Glomerular visceral epithelial cell (primary cell): ENCODE measurements around the gene LINC01488.

Source experiments
- DNase-seq: peaks from one replicate; pipeline ENCODE4 v3.0.0-alpha.2; 2016; ENCODE audit errors: extremely low spot score

The LINC01488 gene

DNA sequence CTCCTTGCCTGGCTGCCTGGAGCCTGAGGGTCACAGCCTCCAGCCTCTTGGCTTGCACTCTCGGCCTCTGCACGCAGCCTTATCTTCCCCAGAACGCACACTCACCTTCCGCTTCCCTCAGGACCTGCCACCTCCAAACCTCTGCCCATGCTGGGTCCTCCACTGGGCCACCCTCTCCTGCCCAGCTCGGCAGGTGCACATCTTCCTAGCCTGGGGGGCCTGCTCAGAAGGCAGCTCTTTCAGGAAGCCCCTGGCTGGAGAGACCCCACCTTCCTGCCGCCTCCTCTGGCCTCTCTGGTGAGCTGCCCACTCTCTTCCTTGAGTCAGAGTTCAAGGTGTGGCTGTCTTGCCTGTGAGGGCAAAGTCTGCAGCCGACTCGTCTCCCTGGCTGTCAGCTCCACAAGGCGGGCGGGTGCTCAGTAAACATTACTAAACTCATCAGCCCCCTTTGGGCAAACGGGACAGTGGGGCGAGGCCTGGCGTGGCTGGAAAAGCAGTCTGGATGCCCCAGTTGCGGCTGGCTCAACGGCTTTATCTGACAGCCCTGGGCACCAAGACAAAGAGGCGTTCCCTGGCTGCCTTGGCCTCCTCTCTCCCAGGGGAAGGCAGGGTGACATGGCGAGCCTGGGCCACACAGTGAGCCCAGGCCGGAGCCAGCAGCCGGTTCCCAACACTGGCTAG is 1.7 kb upstream of the LINC01488 start:
- DNase-seq, result no peak

GRCh38 chr11:69480547-69481392 is 693 bp upstream of the LINC01488 start:
- no peak for DNase-seq

DNA sequence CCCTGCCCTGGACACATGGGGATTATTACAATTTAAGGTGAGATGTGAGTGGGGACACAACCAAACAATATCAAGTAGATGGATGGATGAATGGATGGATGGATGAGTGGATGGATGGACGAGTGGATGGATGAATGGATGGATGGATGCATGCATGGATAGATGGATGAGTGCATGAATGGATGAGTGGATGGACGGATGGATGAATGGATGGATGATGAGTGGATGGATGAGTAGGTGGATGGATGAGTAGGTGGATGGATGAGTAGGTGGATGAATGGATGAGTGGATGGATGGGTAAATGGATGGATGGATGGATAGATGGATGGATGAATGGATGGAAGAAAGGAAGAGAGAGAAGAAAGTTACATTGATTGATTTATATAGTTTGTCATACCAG is 859 bp downstream of the LINC01488 start:
- no peak for DNase-seq

DNA sequence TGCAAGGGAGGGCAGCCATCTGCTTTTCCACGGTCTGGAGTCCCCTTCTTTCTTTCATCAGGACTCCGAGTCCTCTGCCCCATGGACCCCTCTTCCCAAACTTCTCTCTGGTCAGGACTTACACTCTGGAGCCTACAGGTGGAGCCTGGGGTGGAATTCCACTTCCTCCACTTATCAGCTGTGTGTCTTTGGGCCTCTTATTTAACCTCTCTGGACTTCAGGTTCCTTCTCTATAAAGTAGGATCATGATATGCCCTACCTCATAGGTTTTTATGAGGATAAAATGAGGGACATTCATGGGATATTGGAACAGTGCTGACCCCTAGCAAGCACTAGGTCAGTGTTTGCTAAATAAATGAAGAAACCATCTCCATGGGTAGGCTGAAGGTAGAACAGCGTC is 1.7 kb downstream of the LINC01488 start:
- no peak for DNase-seq

GRCh38 chr11:69483691-69484426 is 2.4 kb downstream of the LINC01488 start:
- DNase-seq, result no peak

DNA sequence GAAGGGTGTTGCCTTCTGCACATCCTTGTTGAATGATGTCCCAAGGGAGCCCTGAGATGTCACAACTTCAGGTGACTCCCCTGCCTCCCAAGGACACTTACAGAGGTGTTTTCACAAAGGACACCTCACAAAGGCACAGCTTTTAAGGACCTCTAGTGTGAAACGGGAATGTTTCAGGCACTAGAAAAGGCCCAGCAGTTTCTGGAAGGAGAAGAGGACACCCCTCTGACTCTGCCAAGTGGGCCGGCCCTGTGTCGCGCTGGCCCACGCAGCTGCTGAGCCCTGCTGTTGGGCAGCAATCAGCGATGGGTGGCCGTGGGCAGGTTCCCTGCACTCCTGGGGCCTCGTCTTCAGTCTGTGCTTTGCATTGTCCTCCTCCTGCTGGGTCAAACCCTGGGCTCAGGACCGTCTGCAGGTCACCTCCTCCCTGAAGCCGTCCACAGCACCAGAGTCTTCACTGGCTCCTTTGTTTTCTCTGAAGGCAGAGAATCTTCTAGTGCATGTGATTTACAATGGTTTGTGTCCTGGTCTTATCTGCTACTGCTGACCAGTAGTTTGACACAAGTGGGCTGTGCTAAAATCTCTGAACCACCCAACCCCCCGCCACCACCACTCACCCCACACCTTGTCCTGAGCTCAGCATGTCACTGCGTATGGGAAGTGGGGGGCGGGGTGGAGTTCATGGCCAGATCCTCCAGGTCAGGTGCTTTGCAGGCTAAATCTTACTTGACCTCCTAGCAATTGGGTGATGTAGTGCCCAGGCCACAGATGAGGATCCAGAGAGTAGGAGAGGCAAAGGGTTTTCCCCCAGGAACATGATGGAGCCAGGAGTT is 3.2 kb downstream of the LINC01488 start:
- DNase-seq, result no peak

DNA sequence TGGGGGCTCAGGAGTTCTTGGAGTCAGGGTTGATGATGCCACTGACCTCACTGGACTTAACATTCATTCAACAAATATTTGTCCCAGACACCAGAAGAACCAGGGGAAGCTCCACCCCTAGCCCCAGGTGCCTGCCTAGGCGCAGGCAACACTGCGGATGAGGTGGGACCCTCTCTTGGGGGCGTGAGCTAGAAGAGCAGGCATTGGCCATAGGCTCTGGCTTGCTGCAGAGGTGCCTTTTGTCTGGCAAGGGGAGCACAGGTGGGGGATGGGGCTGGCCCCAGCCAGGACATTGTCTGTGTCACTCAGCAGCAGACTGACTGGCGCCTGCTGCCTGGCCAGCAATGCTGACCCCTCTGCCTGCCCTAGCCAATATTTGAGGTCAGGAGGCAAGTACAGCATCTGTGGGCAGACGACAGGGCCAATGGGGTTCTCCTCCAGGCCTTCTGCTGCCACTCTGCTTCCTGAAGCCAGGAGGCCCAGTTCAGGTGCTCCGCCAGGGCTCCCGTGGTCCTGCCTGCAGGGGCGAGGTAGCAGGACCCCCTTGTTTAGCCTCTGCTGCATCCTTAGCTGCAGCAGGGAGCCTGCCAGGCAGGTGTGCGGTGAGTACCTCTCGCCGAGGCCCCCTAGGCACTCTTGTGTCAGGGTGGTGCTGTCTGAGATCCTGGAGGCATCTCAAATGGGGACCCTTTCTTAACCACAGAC is 4.0 kb downstream of the LINC01488 start:
- no peak for DNase-seq

GRCh38 chr11:69486056-69486772 is 4.8 kb downstream of the LINC01488 start:
- DNase-seq, result no peak

GRCh38 chr11:69486773-69487291 is 5.4 kb downstream of the LINC01488 start:
- no peak for DNase-seq

GRCh38 chr11:69487391-69487790 is 5.9 kb downstream of the LINC01488 start:
- no peak for DNase-seq

DNA sequence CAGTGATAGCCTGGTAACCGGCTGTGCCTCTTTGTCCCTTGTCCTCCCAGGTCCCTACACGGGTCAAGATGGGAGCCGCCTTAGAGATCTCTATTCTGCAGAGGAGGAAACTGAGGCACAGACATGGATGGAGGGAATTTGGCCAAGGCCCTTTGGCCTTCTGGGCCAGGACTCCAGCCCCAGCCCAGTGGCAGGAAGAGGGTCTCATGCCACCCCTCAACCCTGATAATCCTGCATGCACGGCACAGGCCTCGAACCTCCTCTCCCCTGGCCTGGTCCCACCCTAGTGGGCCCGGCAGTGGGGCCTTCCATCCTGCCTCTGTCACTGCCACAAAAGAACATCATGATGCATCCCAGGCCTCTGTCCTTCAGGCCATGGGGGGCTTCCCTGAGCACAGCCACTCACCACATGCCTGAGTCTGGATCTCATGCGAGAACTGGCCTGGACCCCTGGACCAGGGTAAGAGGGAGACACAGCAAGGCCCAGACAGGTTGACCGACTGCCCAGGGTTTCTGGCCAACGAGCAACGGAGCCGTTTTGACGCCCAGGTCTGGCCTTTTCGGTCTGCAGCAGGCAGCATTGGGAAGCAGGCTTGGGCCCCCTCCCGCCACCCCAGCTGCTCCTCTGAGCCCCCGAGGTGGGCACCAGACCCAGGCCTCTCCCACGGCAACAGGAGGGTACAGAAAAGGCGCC is 6.5 kb downstream of the LINC01488 start:
- no peak for DNase-seq

GRCh38 chr11:69488543-69488940 is 7.1 kb downstream of the LINC01488 start:
- no peak for DNase-seq

GRCh38 chr11:69489031-69489745 is 7.7 kb downstream of the LINC01488 start:
- DNase-seq, result no peak

GRCh38 chr11:69489746-69490365 is 8.4 kb downstream of the LINC01488 start:
- no peak for DNase-seq

- DNase-seq, result no peak
Observed at GRCh38 chr11:69490516-69490915, 9.1 kb downstream of the LINC01488 start.

- DNase-seq, result no peak
Observed at GRCh38 chr11:69491071-69492031, 9.9 kb downstream of the LINC01488 start.
